ENCODE data around the gene SCGB1D1. TPM values are rescaled to one million over a fixed set of nuclear protein-coding genes. Genes with fewer than 3 reads are reported as not detected.

Gene SCGB1D1
- total and polyA plus RNA-seq, 2 of the 8 experiments (the other 6 are each of a cell fraction or from before 2014, with no cell fraction given): not detected

GRCh38 chr11:62142921-62143320 is 47.1 kb upstream of the SCGB1D1 start:
- ChIA-PET POLR2A (ENCODE audit: partially characterized antibody) (interaction anchor here (0.9 to 2.4 kb wide), 2 partner anchors 12 to 16 kb away, joined by 3 to 8 read pairs; no protein-coding TSS in a partner anchor), CTCF (ENCODE audit: partially characterized antibody) (interaction anchor here (1.0 to 2.0 kb wide), 8 partner anchors 8 to 353 kb away, joined by 3 to 8 read pairs (median 3); no protein-coding TSS in a partner anchor)
- Histone ChIP-seq H3K27me3 (replicated peaks in 1 of 4; ENCODE audit: control insufficient read depth in 3 of 4, extremely low read depth in 1 of 4, insufficient read depth in 3 of 4, low read length in 3 of 4) (no peaks in the 10 kb centered on the region), H2AFZ (ENCODE audit: low read length) (no peak overlapping the region), H3K9me3 (ENCODE audit: insufficient read depth in 2 of 2, low read depth in 1 of 2, low read length in 1 of 2) (no peaks in the 10 kb centered on the region), H2BK15ac (ENCODE audit: low read length) (no peak overlapping the region), H2BK20ac (ENCODE audit: low read length) (no peak overlapping the region), H3K4me2 (ENCODE audit: insufficient read depth in 1 of 2, low read depth in 2 of 2, low read length in 2 of 2) (no peak overlapping the region), H2BK5ac (ENCODE audit: low read depth, low read length) (no peak overlapping the region), H4K91ac (replicated peaks; ENCODE audit: insufficient read length, low read length) (no peak overlapping the region), H3K23ac (ENCODE audit: insufficient read length) (no peak overlapping the region), H4K5ac (ENCODE audit: insufficient read length, low read depth, low read length) (no peak overlapping the region), H2AK5ac (ENCODE audit: low read depth, low read length) (no peak overlapping the region), H3K56ac (replicated peaks; ENCODE audit: insufficient read length, low read depth, low read length) (no peak overlapping the region), H3K27ac (ENCODE audit: low read depth, low read length) (no peak overlapping the region), H3K79me1 (ENCODE audit: low read depth, low read length) (no peaks in the 10 kb centered on the region; the same call in 1 of the 2 replicates), H3K4ac (replicated peaks; ENCODE audit: insufficient read length, low read depth, low read length) (no peak overlapping the region), H3K14ac (ENCODE audit: insufficient read length) (no peak overlapping the region), H3K4me1 (replicated peaks in 1 of 4; ENCODE audit: control insufficient read depth in 3 of 4, insufficient read depth in 4 of 4, low read length in 3 of 4) (no peaks in the 10 kb centered on the region), H3K4me3 (ENCODE audit: extremely low read depth in 1 of 4, insufficient read depth in 2 of 4, low read depth in 3 of 4, low read length in 4 of 4) (no peak overlapping the region), H3K23me2 (ENCODE audit: low read depth, low read length) (no peaks in the 10 kb centered on the region), H3K18ac (ENCODE audit: extremely low read depth, low read length) (no peak overlapping the region), H2BK120ac (replicated peaks; ENCODE audit: low read depth, low read length) (no peak overlapping the region), H2BK12ac (ENCODE audit: low read depth, low read length) (no peak overlapping the region), H3K79me2 (ENCODE audit: control insufficient read depth in 1 of 2, insufficient read depth in 2 of 2, low read length in 2 of 2) (no peaks in the 10 kb centered on the region), H4K8ac (ENCODE audit: extremely low read depth, insufficient read depth, low read length) (no peak overlapping the region), H3K36me3 (ENCODE audit: control insufficient read depth in 2 of 4, insufficient read depth in 4 of 4, low read length in 3 of 4) (peaks cover 35 to 82% (median 73%) of the 10 kb centered on the region in 4 experiments), H3K9ac (replicated peaks in 1 of 4; ENCODE audit: extremely low read depth in 1 of 4, low read depth in 3 of 4, low read length in 3 of 4) (no peak overlapping the region), H4K20me1 (replicated peaks in 1 of 2; ENCODE audit: control insufficient read depth in 1 of 2, insufficient read depth in 2 of 2, low read length in 2 of 2) (peaks cover 3 to 17% of the 10 kb centered on the region in 2 experiments)
- WGBS, 2 experiments (ENCODE audit: extremely low coverage in 1 of 2, insufficient coverage in 1 of 2, insufficient read length in 1 of 2, insufficient replicate concordance in 2 of 2, low coverage in 1 of 2, low lambda C conversion rate in 2 of 2, missing lambda C conversion rate in 1 of 2): 93% methylated on average over 3 of the region's 3 CpGs; no CpG with 5 or more reads in 1 of the 2 experiments
- TF ChIP-seq BCL11A (IDR thresholded peaks at IDR 0.05; ENCODE audit: low read depth in 2 of 2, low read length in 2 of 2) (no peak), SP2 (IDR thresholded peaks at IDR 0.05; ENCODE audit: low read length) (no peak)
- FAIRE-seq (no peak), DNase-seq (ENCODE audit: low read depth in 1 of 2, low spot score in 2 of 2) (no peak)

All from H1 (cell line).